IMR-90 (cell line): ENCODE data around the gene YRDC.

ENCODE experiments used
- MAZ ChIP-seq: IDR thresholded peaks from 2 replicates; pipeline ENCODE4 v1.6.1; 2012; ENCODE audit warnings: low read depth, mild to moderate bottlenecking, low read length, improper control_type of control experiment, moderate library complexity, borderline replicate concordance
- POLR2A ChIP-seq: IDR thresholded peaks from 2 replicates; pipeline ENCODE4 v1.6.1; 2012; ENCODE audit warnings: mild to moderate bottlenecking, low read depth, low read length
- SMC3 ChIP-seq: fragments of 150-350 bp; IDR thresholded peaks from 2 replicates; pipeline ENCODE4 v1.6.1; 2016; ENCODE audit warnings: low read depth, mild to moderate bottlenecking, antibody characterized with exemption, low read length, moderate library complexity
- TF ChIP-seq, protein P1 (sequence below): conservative IDR thresholded peaks from 2 replicates; pipeline ENCODE4 v1.5.1; 2012; ENCODE audit warnings: mild to moderate bottlenecking, low read depth, low read length, improper control_type of control experiment

- TF ChIP-seq, protein P1, sequence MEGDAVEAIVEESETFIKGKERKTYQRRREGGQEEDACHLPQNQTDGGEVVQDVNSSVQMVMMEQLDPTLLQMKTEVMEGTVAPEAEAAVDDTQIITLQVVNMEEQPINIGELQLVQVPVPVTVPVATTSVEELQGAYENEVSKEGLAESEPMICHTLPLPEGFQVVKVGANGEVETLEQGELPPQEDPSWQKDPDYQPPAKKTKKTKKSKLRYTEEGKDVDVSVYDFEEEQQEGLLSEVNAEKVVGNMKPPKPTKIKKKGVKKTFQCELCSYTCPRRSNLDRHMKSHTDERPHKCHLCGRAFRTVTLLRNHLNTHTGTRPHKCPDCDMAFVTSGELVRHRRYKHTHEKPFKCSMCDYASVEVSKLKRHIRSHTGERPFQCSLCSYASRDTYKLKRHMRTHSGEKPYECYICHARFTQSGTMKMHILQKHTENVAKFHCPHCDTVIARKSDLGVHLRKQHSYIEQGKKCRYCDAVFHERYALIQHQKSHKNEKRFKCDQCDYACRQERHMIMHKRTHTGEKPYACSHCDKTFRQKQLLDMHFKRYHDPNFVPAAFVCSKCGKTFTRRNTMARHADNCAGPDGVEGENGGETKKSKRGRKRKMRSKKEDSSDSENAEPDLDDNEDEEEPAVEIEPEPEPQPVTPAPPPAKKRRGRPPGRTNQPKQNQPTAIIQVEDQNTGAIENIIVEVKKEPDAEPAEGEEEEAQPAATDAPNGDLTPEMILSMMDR: no peak
- TF ChIP-seq POLR2A (no peak), SMC3 (no peak), MAZ (no peak)
These were observed 14.1 kb downstream of the YRDC start, which contains the start of gene MANEAL for GRCh38 chr1:37793773-37794371.
